GM18868 (cell line): ENCODE measurements around the gene IRF6.
A peak's percentile ranks its signal among the peaks of the same experiment; 100 is the strongest.

Source experiments
- ATAC-seq: cut with Tn5 transposase; IDR thresholded peaks from one replicate; pipeline ENCODE4 v1.9.1; 2021; ENCODE audit warnings: mild to moderate bottlenecking, moderate library complexity; ENCODE audit not compliant: unreplicated experiment

The IRF6 gene

DNA sequence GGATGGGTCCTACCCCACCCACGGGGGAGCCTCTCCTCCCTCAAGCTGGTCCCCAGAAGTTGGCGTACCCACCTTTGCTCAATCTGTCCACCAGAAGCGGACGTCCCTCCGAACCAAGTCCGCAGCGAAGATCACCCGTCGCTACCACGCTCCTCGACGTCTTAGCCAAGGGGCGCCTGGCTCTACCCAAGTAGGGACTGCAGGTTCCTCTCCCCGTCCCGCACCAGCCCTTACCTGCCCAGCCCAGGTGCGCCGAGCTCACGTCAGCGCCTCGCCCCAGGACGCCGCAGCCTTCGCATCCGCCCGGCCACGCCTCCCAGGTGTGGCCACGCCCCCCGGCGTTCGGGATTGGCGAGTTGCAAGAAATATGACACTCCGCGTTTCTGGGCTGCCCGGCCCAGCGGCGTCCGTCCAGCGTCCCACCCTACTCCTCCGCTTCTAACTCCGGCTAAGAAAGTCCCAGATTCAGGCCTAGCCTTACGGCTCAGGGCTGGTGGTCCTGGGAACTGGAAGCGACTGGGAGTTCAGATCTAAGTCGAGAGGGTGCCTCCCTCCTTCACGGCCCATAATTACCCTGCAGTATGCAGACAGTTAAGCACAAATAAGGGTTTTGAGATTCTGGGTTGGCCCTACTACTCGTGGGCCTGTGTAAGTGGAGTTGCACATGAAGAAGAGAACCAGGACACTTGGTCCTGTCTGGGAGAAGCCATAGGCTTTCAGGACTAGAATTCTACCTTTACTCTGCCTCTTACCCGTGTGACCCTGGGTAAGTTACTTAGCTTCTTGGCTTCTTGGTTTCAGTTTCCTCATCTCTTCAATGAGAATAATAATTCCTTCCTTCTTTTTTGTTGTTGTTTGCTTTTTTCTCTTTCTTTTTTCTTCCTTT is at the start of gene IRF6:
IRF6 (minus strand) TSS at position 268 of the 886 bp plus-strand sequence. CDS start 4,729 bp downstream, outside the sequence.
- peak; percentile 95 for ATAC-seq

DNA sequence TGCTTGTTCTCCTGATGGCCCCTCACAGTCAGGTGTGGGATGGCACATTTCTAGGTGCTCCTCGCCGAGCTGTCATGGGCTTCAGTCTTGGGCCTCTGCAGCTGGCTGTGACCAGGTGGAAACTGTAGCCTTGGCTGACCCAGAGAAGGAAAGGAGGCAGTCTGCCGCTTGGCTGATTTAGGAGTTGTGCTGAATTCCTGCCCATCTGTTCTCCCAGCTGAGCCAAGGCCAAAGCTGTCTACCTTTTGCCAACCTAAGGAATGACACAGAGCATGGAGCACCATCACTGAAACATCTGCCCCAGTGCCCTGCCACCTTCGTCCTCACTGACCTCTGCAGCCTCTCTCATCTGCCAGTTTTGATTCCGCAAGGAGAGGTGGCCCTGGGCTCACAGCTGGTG is 49.7 kb upstream of the IRF6 start:
- no peak for ATAC-seq

DNA sequence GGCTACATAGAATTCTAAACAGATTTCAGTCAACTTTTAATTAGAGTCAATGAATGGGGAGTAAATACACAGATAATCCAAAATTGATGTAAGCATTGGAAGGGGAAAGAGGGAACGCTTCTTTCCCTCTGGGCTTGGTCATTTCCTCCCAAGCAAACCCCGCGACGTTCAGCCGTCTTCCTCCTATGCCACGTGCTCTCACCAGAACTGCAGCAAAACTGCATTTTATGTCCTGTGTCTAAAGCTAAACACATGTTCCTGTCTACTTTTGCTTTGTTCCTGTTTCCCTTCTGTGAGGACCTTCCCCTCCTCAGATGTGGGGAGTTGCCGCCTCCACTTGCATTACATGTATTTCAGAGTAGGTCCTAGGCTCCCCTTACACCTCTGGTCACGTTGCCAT is 49.1 kb upstream of the IRF6 start:
- ATAC-seq = no peak

DNA sequence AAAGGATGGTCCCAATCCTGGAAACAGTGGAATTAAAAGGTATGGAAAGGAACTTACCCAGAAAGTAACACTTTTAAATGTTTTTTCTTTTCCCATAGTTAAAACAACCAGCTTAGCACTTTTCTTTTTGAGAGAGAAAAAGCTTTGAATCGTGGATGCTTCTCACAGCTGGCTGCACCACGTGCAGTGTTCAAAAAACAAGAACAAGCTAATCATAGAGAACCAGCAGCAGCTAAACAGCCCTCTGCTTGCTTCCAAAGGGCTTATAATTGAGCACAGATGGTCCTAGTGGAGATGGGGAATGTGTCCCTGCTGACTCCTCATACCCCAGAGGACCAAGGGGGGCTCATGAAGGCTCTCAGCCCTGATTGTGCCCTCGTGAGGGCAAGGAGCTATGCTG is 48.3 kb upstream of the IRF6 start:
- no peak for ATAC-seq

GRCh38 chr1:209853676-209854075 is 47.7 kb upstream of the IRF6 start:
- ATAC-seq = no peak

DNA sequence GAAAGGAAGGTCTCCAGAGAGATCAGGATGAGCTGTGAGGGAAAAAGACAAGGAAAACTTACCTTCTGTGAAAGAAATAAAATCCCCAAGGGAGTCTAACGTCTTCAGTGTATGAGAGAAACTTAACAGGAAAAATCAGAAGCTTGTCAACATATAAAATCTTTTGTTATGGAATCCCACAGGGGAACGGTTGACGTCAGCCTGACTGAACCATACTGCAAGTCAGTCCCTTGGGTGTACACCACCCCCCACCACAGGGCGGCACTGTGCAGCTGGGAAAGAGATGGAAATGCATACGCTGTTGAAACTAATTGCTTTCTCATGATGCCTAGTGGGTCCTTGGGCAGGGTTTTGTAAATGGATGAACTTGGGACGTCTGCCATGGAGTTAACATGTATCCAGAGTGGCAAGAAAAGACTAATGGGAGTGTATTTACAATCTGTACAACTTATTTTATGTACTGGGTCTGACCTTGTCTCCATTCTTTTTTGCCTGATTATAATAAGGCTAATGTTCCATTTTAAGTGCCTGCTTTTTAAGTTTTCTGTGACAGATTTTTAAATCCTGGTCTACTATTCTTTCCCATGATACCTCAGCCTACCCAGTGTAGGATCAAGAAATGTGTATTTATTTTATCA is 44.5 kb upstream of the IRF6 start:
- peak; percentile 98 for ATAC-seq

DNA sequence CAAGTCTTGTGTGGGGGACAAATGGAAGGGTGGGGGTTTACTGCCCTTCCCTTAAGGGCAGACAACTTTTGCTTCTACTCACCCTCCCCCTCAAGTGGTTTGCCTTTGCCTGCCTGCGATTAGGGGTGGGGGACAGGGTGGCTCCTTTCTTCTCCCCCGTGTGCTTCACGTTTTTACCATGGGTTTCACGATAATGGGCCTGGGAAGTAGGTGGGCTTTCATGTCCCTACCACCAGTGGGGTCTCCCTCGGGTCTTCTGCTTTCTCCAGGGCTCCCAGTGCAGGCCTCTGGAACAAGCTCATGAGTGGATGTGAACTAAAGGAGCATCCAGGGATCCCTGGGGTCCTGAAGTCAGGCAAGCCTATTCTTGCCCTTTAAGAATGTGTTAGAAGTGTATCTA is 43.4 kb upstream of the IRF6 start:
- ATAC-seq = no peak

DNA sequence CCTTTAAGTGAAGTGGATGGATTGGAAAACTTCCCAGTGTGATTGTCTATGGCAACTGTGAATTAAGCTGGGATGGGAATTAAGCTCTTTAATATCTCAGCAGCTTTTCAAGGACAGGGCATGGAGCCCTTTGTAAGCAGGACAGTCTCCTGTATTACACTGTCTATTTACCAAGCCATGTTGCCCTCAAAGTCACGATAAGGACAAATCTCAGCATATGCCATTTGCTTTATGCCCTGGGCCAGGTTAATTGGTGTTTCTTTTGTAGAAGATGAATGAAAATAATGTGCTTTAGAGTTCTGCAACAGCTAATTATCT is 39.4 kb upstream of the IRF6 start:
- ATAC-seq = no peak

- ATAC-seq = no peak
These were observed 38.9 kb upstream of the IRF6 start for GRCh38 chr1:209844695-209845407.

DNA sequence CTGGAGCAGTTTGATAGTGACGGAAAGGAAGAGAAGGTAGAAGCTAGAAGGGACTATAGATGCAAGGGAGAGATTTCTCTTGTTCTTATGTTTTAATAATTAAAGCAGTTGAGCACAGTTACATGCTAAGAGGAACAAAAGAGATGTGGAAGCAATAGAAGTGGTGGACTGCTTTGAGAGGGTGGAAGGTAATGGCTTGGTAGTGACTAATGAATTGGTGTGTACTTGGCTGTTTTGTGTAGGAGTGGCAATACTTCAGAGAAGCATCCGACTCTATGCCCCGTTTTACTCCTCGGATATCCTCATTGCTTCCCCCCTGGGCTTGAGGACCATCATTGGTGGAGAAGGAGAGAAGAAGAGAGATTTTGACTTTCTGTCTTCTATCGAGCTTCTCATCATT is 34.7 kb upstream of the IRF6 start:
- ATAC-seq = no peak

GRCh38 chr1:209839875-209840546 is 34.1 kb upstream of the IRF6 start:
- ATAC-seq = no peak

DNA sequence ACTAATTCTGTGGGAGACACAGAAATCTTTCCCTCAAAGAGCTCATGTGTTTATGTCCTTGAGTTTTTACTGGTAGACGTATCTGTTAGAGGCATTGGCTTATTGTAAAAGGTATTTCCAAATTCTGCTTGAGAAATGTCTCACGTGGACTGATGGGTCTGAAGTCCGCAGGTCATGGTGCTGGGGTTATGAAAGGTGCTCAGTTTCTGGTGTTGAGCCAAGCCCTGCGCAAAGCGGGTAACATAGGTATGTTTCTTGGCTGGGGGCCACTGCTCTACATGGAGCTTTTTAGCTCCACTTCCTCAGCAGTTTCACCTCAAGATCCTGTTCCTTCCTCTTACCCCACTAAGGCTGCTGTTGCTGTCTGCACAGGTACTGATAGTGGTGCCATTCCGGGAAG is 32.6 kb upstream of the IRF6 start:
- ATAC-seq = no peak

GRCh38 chr1:209837671-209838070 is 31.7 kb upstream of the IRF6 start:
- no peak for ATAC-seq

GRCh38 chr1:209835782-209836298 is 29.9 kb upstream of the IRF6 start:
- ATAC-seq = no peak

DNA sequence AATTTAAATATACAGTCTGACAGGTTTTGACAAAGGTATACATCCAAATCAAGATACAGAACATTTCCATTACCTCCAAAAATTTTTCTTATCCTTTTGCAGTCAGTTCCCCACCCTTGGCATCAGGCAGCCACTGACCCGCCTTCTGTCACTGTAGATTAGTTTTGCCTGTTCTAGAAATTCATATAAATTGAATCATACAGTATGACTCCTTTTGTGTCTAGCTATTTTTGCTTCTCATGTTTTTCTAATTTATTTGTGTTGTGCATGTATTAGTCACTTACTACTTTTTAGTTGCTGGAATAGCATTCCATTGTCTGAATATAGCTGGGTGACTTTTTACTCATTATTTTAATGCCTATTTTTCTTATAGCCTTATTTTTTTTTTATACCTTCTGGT is 25.7 kb upstream of the IRF6 start:
- ATAC-seq = no peak

- ATAC-seq = no peak
These were observed 24.8 kb upstream of the IRF6 start for GRCh38 chr1:209830722-209831121.

- ATAC-seq = no peak
These were observed 23.8 kb upstream of the IRF6 start for GRCh38 chr1:209829716-209830115.

- peak; percentile 89 for ATAC-seq
These were observed 21.7 kb upstream of the IRF6 start, which contains the start of gene UTP25 for GRCh38 chr1:209827384-209828262. UTP25 (plus strand) TSS chr1:209827972; CDS start chr1:209828064, 92 bp downstream.

GRCh38 chr1:209825591-209826434 is 19.9 kb upstream of the IRF6 start:
- no peak for ATAC-seq
